GM23248 (cell line): ENCODE data around the gene SLC2A13.

Source experiments
- EZH2 ChIP-seq: fragments of 200-600 bp; sonication (generic); IDR thresholded peaks from 2 replicates; pipeline ENCODE4 v1.6.1; 2018; ENCODE audit warnings: antibody characterized with exemption, mild to moderate bottlenecking; ENCODE audit not compliant: insufficient read depth, poor library complexity, severe bottlenecking
- EZH2phosphoT487 ChIP-seq: fragments of 200-600 bp; sonication (generic); IDR thresholded peaks from 2 replicates; pipeline ENCODE4 v1.6.1; 2018; ENCODE audit warnings: antibody characterized with exemption, moderate library complexity, mild to moderate bottlenecking, low read depth; ENCODE audit not compliant: insufficient read depth

GRCh38 chr12:39853003-39853402, 252.9 kb downstream of the SLC2A13 start:
- TF ChIP-seq EZH2phosphoT487 (no peak), EZH2 (no peak)
